Keratinocyte (primary cell): ENCODE measurements around the gene TAB2. TPM values are rescaled to one million over a fixed set of nuclear protein-coding genes. Genes with fewer than 3 reads are reported as not detected.
A peak's percentile ranks its signal among the peaks of the same experiment; 100 is the strongest.

Source experiments
- DNase-seq: peaks from one replicate; pipeline ENCODE4 v3.0.0-alpha.2; 2011; ENCODE audit warnings: low read depth, missing footprints, low spot score
- FAIRE-seq: peaks from 2 replicates; lab custom pipeline; 2011; peaks lifted over from hg19 to GRCh38; lab: Jason Lieb, UNC
- H2AFZ ChIP-seq: 2 replicates; pipeline ENCODE4 v1.6.0; 2012; ENCODE audit warnings: low read length, control low read depth, inconsistent platforms; ENCODE audit not compliant: control insufficient read depth
- H3K27ac ChIP-seq: 2 replicates; pipeline ENCODE4 v1.5.1; 2011; ENCODE audit warnings: low read length; ENCODE audit not compliant: control insufficient read depth, insufficient read depth
- H3K27me3 ChIP-seq: 3 replicates; pipeline ENCODE4 v1.6.0; 2011; ENCODE audit warnings: low read length; ENCODE audit not compliant: control insufficient read depth, insufficient read depth; ENCODE audit errors: extremely low read depth
- H3K36me3 ChIP-seq, 2 experiments: 2 replicates in 1 of 2; 3 replicates in 1 of 2; pipeline ENCODE4 v1.5.1; 2011; ENCODE audit warnings: low read length in 2 of 2, mild to moderate bottlenecking in 1 of 2; ENCODE audit not compliant: control insufficient read depth in 2 of 2, insufficient read depth in 2 of 2; ENCODE audit errors: extremely low read depth in 1 of 2
- H3K4me1 ChIP-seq: 3 replicates; pipeline ENCODE4 v1.5.1; 2011; ENCODE audit warnings: low read length; ENCODE audit not compliant: control insufficient read depth, insufficient read depth; ENCODE audit errors: extremely low read depth
- H3K4me2 ChIP-seq: 3 replicates; pipeline ENCODE4 v1.6.0; 2011; ENCODE audit warnings: low read depth, low read length; ENCODE audit not compliant: control insufficient read depth, insufficient read depth; ENCODE audit errors: extremely low read depth
- H3K4me3 ChIP-seq, 3 experiments: fragments of 200-600 bp in 1 of 3; sonication (generic) in 1 of 3; 2 replicates in 2 of 3; 3 replicates in 1 of 3; pipeline ENCODE4 v1.5.1; 2011 to 2016; ENCODE audit warnings: low read length in 3 of 3, mild to moderate bottlenecking in 3 of 3, control low read depth in 2 of 3, inconsistent platforms in 1 of 3, low read depth in 1 of 3, mixed read lengths in 1 of 3, mixed run types in 1 of 3, moderate library complexity in 1 of 3; ENCODE audit not compliant: control insufficient read depth in 2 of 3, insufficient read depth in 2 of 3; ENCODE audit errors: extremely low read depth in 1 of 3
- H3K79me2 ChIP-seq: 2 replicates; pipeline ENCODE4 v1.6.0; 2012; ENCODE audit warnings: low read length; ENCODE audit not compliant: control insufficient read depth, insufficient read depth
- H3K9ac ChIP-seq: 3 replicates; pipeline ENCODE4 v1.6.0; 2011; ENCODE audit warnings: low read length; ENCODE audit not compliant: control insufficient read depth, insufficient read depth; ENCODE audit errors: extremely low read depth
- H3K9me1 ChIP-seq: 3 replicates; pipeline ENCODE4 v1.6.0; 2011; ENCODE audit warnings: low read length; ENCODE audit not compliant: control insufficient read depth, insufficient read depth; ENCODE audit errors: extremely low read depth
- H3K9me3 ChIP-seq: 2 replicates; pipeline ENCODE4 v1.5.1; 2012; ENCODE audit warnings: low read depth, low read length; ENCODE audit not compliant: control insufficient read depth
- H4K20me1 ChIP-seq: 3 replicates; pipeline ENCODE4 v1.6.0; 2011; ENCODE audit warnings: low read length; ENCODE audit not compliant: control insufficient read depth, insufficient read depth; ENCODE audit errors: extremely low read depth
- CTCF ChIP-seq, 3 experiments: IDR thresholded peaks in 1 of 3; conservative IDR thresholded peaks in 1 of 3; optimal IDR thresholded peaks in 1 of 3; 2 replicates in 2 of 3; 3 replicates in 1 of 3; pipeline versions ENCODE3 to v1.5.1; 2011; ENCODE audit warnings: low read length in 3 of 3, mild to moderate bottlenecking in 3 of 3, moderate library complexity in 2 of 3, control low read depth in 1 of 3, inconsistent platforms in 1 of 3; ENCODE audit not compliant: insufficient read depth in 2 of 3; ENCODE audit errors: extremely low read depth in 1 of 3
- EZH2 ChIP-seq: IDR thresholded peaks from one replicate; pipeline ENCODE4 v1.6.1; 2012; ENCODE audit warnings: inconsistent platforms, mild to moderate bottlenecking, low read length, moderate library complexity
- dilution Hi-C: fragments of 300-500 bp; cut with MboI; formaldehyde crosslinking; loops from one replicate; pipeline ENCODE4 v1.7.0; 2020; ENCODE audit warnings: low sequenced_read_pairs; ENCODE audit not compliant: extremely low pct_ligation_motif_present
- polyA plus RNA-seq, 5 experiments: library from polyadenylated mRNA; depleted of rRNA in 3 of 5; stranded (reverse) in 3 of 5; stranded (forward) in 1 of 5; unstranded in 1 of 5; fragments of >200 nt; gene quantifications; 1 replicate in 1 of 5; 2 replicates in 3 of 5; 3 replicates in 1 of 5; pipeline versions ENCODE4 v1.2.1 to v1.2.3, GENCODE V29; 2011 to 2012; ENCODE audit warnings: missing spikeins in 2 of 5, low read depth in 1 of 5, low replicate concordance in 1 of 5

The TAB2 gene
- polyA plus RNA-seq, 1 donor (not counting 4 experiments of a cell fraction or from before 2014, with no cell fraction given), result 47.5 TPM

GRCh38 chr6:149336609-149336928 is 19.1 kb downstream of the TAB2 start:
- Histone ChIP-seq H3K9ac (peak overlapping the region; percentile 26), H3K27ac (peak overlapping the region; percentile 83), H3K9me1 (peaks cover 5% of the 10 kb centered on the region), H3K4me3 (peak overlapping the region in 2 of 3 experiments; percentile 32 to 41), H3K9me3 (no peaks in the 10 kb centered on the region), H3K36me3 (no peaks in the 10 kb centered on the region), H3K4me1 (peaks cover 50% of the 10 kb centered on the region), H4K20me1 (no peaks in the 10 kb centered on the region), H2AFZ (no peak overlapping the region), H3K4me2 (peak overlapping the region; percentile 87), H3K79me2 (peaks cover 83% of the 10 kb centered on the region), H3K27me3 (no peaks in the 10 kb centered on the region)
- FAIRE-seq, result peak; percentile 9
- TF ChIP-seq EZH2, result no peak
- dilution Hi-C loops, result no loop called here
- no peak for DNase-seq

- Histone ChIP-seq H3K4me1 (peaks cover 45% of the 10 kb centered on the region), H3K27ac (no peak overlapping the region), H3K9me1 (peaks cover 5% of the 10 kb centered on the region), H3K27me3 (no peaks in the 10 kb centered on the region), H3K4me3 (no peak overlapping the region), H3K9me3 (no peaks in the 10 kb centered on the region), H3K79me2 (peaks cover 83% of the 10 kb centered on the region), H3K36me3 (no peaks in the 10 kb centered on the region), H3K9ac (no peak overlapping the region), H2AFZ (no peak overlapping the region), H3K4me2 (no peak overlapping the region), H4K20me1 (no peaks in the 10 kb centered on the region)
- FAIRE-seq (no peak), DNase-seq (no peak)
- dilution Hi-C loops, result no loop called here
- TF ChIP-seq EZH2 (no peak), CTCF (optimal IDR thresholded peaks at IDR 0.05 in 1 of 3, IDR thresholded peaks at IDR 0.05 in 1 of 3, conservative IDR thresholded peaks at IDR 0.05 in 1 of 3; ENCODE audit: extremely low read depth in 1 of 3, insufficient read depth in 2 of 3, low read length in 3 of 3) (no peak)
Observed at GRCh38 chr6:149337320-149337719, 19.8 kb downstream of the TAB2 start.

- Histone ChIP-seq H4K20me1 (no peaks in the 10 kb centered on the region), H2AFZ (no peak overlapping the region), H3K9me1 (no peaks in the 10 kb centered on the region), H3K27me3 (no peaks in the 10 kb centered on the region), H3K4me2 (no peak overlapping the region), H3K9ac (no peak overlapping the region), H3K27ac (no peak overlapping the region), H3K4me1 (peaks cover 34% of the 10 kb centered on the region), H3K9me3 (no peaks in the 10 kb centered on the region), H3K36me3 (no peaks in the 10 kb centered on the region), H3K4me3 (no peak overlapping the region), H3K79me2 (peaks cover 87% of the 10 kb centered on the region)
- no peak for TF ChIP-seq EZH2
- TF ChIP-seq CTCF (optimal IDR thresholded peaks at IDR 0.05 in 1 of 3, IDR thresholded peaks at IDR 0.05 in 1 of 3, conservative IDR thresholded peaks at IDR 0.05 in 1 of 3; ENCODE audit: extremely low read depth in 1 of 3, insufficient read depth in 2 of 3, low read length in 3 of 3), result no peak
- dilution Hi-C loops, result no loop called here
- FAIRE-seq (no peak), DNase-seq (no peak)
Observed at GRCh38 chr6:149340200-149340599, 22.7 kb downstream of the TAB2 start.
